ENCODE measurements around the gene PPID. TPM values are rescaled to one million over a fixed set of nuclear protein-coding genes. Genes with fewer than 3 reads are reported as not detected.

Gene PPID
- total and polyA plus RNA-seq, 2 donors (not counting 1 experiment from before 2014, with no cell fraction given) = 9.4 to 23.7 TPM

DNA sequence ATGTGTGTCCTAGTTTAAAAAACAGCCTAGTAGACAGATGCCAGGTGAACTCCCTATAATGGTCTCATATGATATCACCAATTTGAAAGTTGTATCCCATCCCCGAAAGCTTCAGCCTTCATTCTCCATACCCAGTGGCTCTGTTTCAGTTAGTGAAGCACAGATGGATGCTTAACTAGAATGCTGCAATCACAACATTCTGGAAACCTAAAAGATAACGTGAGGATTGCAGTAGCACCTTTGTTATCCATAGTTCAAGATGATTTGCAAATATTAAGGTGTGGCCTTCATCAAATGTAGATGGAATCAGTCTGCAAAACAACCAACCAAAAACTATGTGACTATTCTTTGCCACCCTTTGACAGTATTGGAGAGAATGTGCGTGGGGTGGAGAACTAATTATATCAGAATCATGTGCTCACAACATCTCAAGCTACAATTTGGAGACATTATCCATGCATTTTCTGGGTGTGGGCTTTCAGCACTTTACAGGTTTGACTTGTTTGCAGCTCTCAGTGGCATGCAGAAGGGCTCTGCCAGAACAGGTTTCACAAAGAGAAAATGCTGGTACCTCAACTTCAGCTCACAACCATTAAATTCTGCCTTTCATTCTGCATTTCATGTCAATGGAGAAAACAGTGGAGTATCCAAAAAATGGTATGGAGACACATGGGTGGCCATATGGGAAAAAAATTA is 18.3 kb upstream of the PPID start:
- Mint-ChIP-seq H3K9me3 (ENCODE audit: insufficient read depth) (no peaks in the 10 kb centered on the region), H3K27me3 (peaks cover 18% of the 10 kb centered on the region), H3K27ac (no peak overlapping the region), H3K4me1 (no peaks in the 10 kb centered on the region), H3K4me3 (no peak overlapping the region)
- DNase-seq (no peak), ATAC-seq (ENCODE audit: low read depth) (no peak)
- no peaks in the 10 kb centered on the region for H4K20me1 ChIP-seq (ENCODE audit: control insufficient read depth, insufficient read depth, low read length, poor library complexity, severe bottlenecking)
- no peak for TF ChIP-seq EZH2 (IDR thresholded peaks at IDR 0.05; ENCODE audit: borderline replicate concordance, insufficient read depth, low read depth, low read length, poor library complexity, severe bottlenecking)
- TF ChIP-seq, protein P1, sequence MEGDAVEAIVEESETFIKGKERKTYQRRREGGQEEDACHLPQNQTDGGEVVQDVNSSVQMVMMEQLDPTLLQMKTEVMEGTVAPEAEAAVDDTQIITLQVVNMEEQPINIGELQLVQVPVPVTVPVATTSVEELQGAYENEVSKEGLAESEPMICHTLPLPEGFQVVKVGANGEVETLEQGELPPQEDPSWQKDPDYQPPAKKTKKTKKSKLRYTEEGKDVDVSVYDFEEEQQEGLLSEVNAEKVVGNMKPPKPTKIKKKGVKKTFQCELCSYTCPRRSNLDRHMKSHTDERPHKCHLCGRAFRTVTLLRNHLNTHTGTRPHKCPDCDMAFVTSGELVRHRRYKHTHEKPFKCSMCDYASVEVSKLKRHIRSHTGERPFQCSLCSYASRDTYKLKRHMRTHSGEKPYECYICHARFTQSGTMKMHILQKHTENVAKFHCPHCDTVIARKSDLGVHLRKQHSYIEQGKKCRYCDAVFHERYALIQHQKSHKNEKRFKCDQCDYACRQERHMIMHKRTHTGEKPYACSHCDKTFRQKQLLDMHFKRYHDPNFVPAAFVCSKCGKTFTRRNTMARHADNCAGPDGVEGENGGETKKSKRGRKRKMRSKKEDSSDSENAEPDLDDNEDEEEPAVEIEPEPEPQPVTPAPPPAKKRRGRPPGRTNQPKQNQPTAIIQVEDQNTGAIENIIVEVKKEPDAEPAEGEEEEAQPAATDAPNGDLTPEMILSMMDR (IDR thresholded peaks at IDR 0.05) = no peak
- POLR2A ChIA-PET = no interaction called here
- H2AFZ ChIP-seq (ENCODE audit: insufficient read depth, low read depth, low read length, poor library complexity, severe bottlenecking) = no peak overlapping the region
- peaks cover 0 to 17% (median 4%) of the 10 kb centered on the region in 4 experiments for H3K27me3 ChIP-seq (replicated peaks in 1 of 4; ENCODE audit: control extremely low read depth in 1 of 4, control insufficient read depth in 3 of 4, insufficient read depth in 4 of 4, low read length in 3 of 4)
- H3K79me2 ChIP-seq (ENCODE audit: control insufficient read depth, insufficient read depth, low read length) = no peaks in the 10 kb centered on the region
- 92% methylated on average over 2 of the region's 3 CpGs for WGBS (ENCODE audit: insufficient coverage)
- intact Hi-C loops (cut with micrococcal nuclease) = no loop called here
- no peaks in the 10 kb centered on the region for H3K4me1 ChIP-seq (ENCODE audit: control insufficient read depth in 2 of 2, insufficient read depth in 2 of 2, low read length in 2 of 2)
- H3K4me3 ChIP-seq (ENCODE audit: control extremely low read depth in 1 of 5, extremely low read depth in 1 of 5, insufficient read depth in 1 of 5, low read depth in 2 of 5, low read length in 4 of 5) = no peak overlapping the region
- peaks cover 0 to 4% (median 0%) of the 10 kb centered on the region in 3 donors for H3K9me3 ChIP-seq (ENCODE audit: control extremely low read depth in 1 of 3, control insufficient read depth in 2 of 3, insufficient read depth in 1 of 3, low read length in 2 of 3)
- no peaks in the 10 kb centered on the region for H3K36me3 ChIP-seq (replicated peaks in 1 of 2; ENCODE audit: control extremely low read depth in 1 of 2, control insufficient read depth in 1 of 2, extremely low read depth in 1 of 2, insufficient read depth in 2 of 2, low read length in 1 of 2)
- CTCF ChIA-PET = no interaction called here
- H3K27ac ChIP-seq (ENCODE audit: low read length in 2 of 2) = no peak overlapping the region
- no peak overlapping the region for H3K9ac ChIP-seq (ENCODE audit: low read length)
- H3K4me2 ChIP-seq (replicated peaks; ENCODE audit: low read depth, low read length, poor library complexity, severe bottlenecking) = no peak overlapping the region

DNA sequence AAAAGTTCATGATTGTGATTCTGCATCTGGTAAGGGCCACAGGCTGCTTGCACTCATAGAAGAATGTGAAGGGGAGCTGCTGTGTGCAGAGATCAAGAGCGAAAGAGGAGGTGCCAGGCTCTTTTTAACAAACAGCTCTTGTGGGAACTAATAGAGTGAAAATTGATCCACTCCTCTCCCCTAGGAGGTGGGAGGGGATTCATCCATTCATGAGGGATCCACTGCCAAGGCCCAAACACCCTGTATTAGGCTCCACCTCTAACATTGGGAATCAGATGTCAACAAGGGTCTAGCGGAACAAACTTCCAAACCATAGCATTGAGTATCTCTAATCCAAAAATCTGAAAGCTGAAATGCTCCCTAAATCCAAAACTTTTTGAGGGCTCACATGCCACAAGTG is 16.4 kb upstream of the PPID start:
- H3K36me3 ChIP-seq (replicated peaks in 1 of 2; ENCODE audit: control extremely low read depth in 1 of 2, control insufficient read depth in 1 of 2, extremely low read depth in 1 of 2, insufficient read depth in 2 of 2, low read length in 1 of 2) = no peaks in the 10 kb centered on the region
- ChIA-PET POLR2A (no interaction called here), CTCF (no interaction called here)
- DNase-seq = no peak
- no peak for TF ChIP-seq EZH2 (IDR thresholded peaks at IDR 0.05; ENCODE audit: borderline replicate concordance, insufficient read depth, low read depth, low read length, poor library complexity, severe bottlenecking)
- TF ChIP-seq, protein P1 (IDR thresholded peaks at IDR 0.05) = no peak
- Mint-ChIP-seq H3K4me1 (no peaks in the 10 kb centered on the region), H3K9me3 (ENCODE audit: insufficient read depth) (no peaks in the 10 kb centered on the region), H3K27ac (no peak overlapping the region), H3K4me3 (no peak overlapping the region), H3K27me3 (peaks cover 23% of the 10 kb centered on the region)
- no peak overlapping the region for H2AFZ ChIP-seq (ENCODE audit: insufficient read depth, low read depth, low read length, poor library complexity, severe bottlenecking)
- H3K9me3 ChIP-seq (ENCODE audit: control extremely low read depth in 1 of 3, control insufficient read depth in 2 of 3, insufficient read depth in 1 of 3, low read length in 2 of 3) = peaks cover 0 to 1% (median 0%) of the 10 kb centered on the region in 3 donors
- no peak overlapping the region for H3K4me3 ChIP-seq (ENCODE audit: control extremely low read depth in 1 of 5, extremely low read depth in 1 of 5, insufficient read depth in 1 of 5, low read depth in 2 of 5, low read length in 4 of 5)
- no peaks in the 10 kb centered on the region for H4K20me1 ChIP-seq (ENCODE audit: control insufficient read depth, insufficient read depth, low read length, poor library complexity, severe bottlenecking)
- 100% methylated on average over 1 of the region's 2 CpGs for WGBS (ENCODE audit: insufficient coverage)
- no peaks in the 10 kb centered on the region for H3K4me1 ChIP-seq (ENCODE audit: control insufficient read depth in 2 of 2, insufficient read depth in 2 of 2, low read length in 2 of 2)
- ATAC-seq (ENCODE audit: low read depth) = no peak
- H3K9ac ChIP-seq (ENCODE audit: low read length) = no peak overlapping the region
- no peaks in the 10 kb centered on the region for H3K79me2 ChIP-seq (ENCODE audit: control insufficient read depth, insufficient read depth, low read length)
- H3K4me2 ChIP-seq (replicated peaks; ENCODE audit: low read depth, low read length, poor library complexity, severe bottlenecking) = no peak overlapping the region
- H3K27ac ChIP-seq (ENCODE audit: low read length in 2 of 2) = no peak overlapping the region
- peaks cover 0 to 17% (median 4%) of the 10 kb centered on the region in 4 experiments for H3K27me3 ChIP-seq (replicated peaks in 1 of 4; ENCODE audit: control extremely low read depth in 1 of 4, control insufficient read depth in 3 of 4, insufficient read depth in 4 of 4, low read length in 3 of 4)
- intact Hi-C loops (cut with micrococcal nuclease) = no loop called here

All from B cell (primary cell).